NOMO-1 (cell line): ENCODE data around the gene FIGNL2.
A peak's percentile ranks its signal among the peaks of the same experiment; 100 is the strongest.
"Not testable (repeated sequence)": the region's sequence is repeated elsewhere in the genome, so short reads cannot be mapped to it uniquely, and the experiment has no call there.

Source experiments
- DNase-seq, 2 experiments: peaks; one replicate each; lab custom pipeline; 2025; ENCODE audit not compliant: unreplicated experiment in 2 of 2; lab: John Stamatoyannopoulos, UW

FIGNL2 gene

GRCh38 chr12:51819736-51820525 lies 28.6 kb downstream of the FIGNL2 start:
- DNase-seq, result no peak

DNA sequence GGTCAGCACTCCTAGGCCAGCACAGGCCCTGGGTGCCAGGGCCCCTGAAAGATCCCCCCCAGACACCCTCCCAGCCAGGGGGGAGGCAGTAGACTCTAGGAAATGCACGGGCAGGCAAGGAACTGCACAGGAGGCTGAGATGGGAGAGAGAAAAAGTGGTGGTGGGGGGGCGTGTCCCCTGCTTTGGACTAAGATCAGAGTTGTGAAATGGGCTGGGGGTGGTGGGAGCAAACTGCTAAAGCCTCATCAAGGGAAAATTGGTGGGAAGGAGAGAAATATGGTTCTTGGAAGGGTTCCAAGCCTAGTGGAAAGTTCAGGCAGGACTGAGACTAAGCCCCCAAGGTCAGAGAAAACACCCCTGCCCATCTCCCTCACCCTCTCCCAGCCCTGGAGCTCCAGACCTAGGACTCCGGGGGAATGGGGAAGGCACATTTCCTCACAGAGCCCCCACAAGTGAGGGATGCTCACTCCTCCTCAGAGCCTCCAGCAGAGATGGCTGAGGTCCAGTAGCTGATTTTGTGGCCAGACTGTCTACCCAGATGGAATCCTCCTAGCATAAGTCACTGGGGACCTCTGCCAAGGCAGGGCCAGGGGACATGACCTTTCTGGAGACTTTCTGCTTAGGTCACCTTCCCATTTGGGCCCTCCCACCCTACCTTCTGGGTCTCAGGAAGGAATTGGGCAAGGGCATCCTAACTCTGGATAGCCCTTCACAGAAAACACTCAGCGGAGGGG lies 29.8 kb downstream of the FIGNL2 start:
- DNase-seq, result no peak

DNA sequence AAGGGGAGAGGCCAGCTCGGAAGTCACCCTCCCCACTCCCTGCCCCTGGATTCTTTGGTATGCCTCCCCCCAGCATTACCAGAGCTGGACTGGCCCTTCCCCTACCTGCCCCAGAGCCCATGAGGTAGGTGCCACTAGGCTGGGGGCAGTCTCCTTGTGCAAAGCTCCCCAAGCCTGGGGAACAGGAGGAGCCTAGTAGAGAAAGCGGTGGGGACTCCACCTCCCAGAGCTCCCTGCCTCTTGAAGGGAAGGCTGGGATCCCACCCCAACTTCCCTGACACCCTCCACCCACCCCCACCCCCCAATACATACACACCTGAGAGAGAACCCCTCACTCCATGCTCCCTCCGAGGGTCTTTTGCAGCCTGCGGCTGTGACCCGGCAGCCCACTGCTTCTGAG lies 30.4 kb downstream of the FIGNL2 start:
- no peak for DNase-seq

- DNase-seq, result no peak
These were observed 31.2 kb downstream of the FIGNL2 start for GRCh38 chr12:51817027-51817953.

- no peak for DNase-seq
These were observed 32.9 kb downstream of the FIGNL2 start for GRCh38 chr12:51815571-51815970.

DNA sequence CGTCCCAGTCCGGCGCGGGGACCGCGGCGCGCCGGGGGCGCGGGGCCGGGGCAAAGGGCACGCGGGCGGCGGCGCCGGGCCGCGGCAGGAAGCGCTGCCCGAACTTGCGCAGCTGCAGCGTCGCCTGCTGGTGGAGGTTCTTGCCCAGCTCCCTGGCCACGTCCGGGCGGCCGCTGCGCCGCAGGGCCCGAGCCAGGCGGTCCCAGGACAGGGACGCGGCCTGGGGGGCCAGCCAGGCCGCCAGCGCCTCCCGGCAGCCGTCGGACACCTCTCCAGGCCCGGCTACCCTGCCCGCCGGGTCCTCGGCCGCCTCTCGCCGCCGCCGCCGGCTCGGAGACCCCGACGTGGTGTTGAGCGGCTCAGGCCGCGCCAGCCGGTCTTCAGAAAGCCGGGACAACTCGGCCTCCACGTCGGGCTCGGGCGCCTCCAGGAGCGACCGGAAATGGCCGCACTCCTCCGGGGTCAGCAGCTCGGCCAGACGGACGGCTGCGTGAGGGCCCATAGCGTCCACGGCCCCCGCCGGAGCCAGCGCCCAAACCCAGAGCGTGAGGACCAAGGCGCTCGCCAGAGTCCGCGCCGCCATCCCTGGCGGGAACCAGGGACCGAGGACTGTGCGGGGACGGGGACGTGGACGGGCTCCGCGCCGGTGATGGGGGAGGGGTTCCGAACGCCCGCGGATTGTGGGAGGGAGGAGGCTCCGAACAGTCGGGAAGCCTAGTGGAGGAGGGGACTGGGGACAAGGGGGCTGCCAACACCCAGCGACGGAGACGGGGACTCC lies 34.0 kb downstream of the FIGNL2 start:
- DNase-seq, result peak; percentile 66 to 94

DNA sequence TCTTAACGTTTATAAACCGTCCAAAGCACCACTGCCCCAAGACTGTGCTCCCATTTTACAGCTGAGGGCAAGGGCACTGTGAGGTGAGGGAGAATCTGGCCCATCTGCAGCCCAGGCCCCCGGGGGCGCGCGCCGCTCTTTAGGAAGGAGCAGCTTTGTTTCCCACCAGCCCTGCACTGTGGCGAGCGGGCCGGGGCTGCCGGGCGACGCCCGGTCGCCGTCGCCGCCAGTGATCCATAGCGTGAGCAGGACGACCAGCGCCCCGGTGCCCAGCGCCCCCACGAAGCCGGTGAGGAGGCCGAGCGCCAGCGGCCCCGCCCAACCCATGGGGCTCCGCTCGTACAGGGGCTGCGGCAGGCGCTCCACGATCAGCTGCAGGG lies 34.6 kb downstream of the FIGNL2 start:
- DNase-seq, result no peak

- no peak for DNase-seq
These were observed 35.6 kb downstream of the FIGNL2 start for GRCh38 chr12:51812871-51813270.

GRCh38 chr12:51811203-51812202 lies 37.0 kb downstream of the FIGNL2 start:
- no peak for DNase-seq

DNA sequence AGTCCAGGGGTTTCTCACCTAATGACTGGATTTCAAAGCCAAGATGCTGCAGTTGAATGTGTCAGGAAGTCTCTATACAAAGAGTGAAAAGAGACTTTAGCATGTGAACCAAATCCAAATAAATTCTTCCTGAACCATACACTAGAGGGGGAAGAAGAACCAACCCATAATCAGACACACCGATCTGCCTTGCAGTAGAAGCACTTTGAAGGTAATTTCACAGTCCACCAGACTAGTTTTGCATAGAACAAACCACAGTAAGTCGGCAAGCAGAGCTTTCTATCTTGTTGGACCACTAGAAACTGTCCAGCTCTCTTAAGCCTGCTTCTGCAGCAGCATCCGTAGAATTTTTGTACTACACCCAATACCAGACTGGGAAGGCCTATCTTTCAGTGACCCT lies 39.3 kb downstream of the FIGNL2 start:
- DNase-seq, result no peak

GRCh38 chr12:51806896-51807295 lies 41.6 kb downstream of the FIGNL2 start:
- DNase-seq, result no peak

- no peak for DNase-seq
These were observed 47.5 kb downstream of the FIGNL2 start for GRCh38 chr12:51801027-51801426.

DNA sequence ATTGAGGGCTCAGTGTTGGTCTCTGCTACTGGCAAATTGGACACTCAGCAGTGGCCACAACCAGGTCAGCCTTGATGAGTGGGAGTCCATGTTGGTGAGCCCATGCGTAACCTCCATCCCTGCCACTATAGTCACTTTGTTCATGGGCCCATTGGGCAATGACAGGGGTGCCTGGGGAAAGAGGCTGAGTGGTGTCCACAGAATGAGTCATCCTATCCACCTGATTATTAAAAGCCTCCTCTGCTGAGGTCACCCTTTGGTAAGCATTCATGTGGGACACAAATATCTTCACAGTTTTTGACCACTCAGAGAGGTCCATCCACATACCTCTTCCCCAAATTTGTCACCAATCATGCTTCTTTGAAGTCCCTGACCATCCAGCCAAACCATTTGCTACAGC lies 50.0 kb downstream of the FIGNL2 start:
- DNase-seq, result no peak

DNA sequence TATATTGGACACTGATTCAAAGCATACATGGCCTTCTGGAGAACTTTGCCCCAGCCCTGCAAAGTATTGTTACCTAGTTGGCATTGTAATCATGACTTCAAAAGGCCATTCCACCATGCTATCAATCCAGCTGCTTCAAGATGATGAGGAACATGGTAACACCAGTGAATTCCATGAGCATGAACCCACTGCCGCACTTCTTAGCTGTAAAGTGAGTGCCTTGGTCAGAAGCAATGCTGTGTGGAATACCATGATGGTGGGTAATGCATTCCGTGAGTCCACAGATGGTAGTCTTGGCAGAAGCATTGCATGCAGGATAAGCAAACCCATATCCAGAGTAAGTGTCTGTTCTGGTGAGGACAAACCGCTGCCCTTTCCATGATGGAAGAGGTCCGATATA lies 50.5 kb downstream of the FIGNL2 start:
- not testable (repeated sequence) for DNase-seq

- DNase-seq, result no peak
These were observed 51.2 kb downstream of the FIGNL2 start for GRCh38 chr12:51797301-51797700.

- DNase-seq, result no peak
These were observed 55.3 kb downstream of the FIGNL2 start for GRCh38 chr12:51793201-51793600.

GRCh38 chr12:51792417-51792816 lies 56.1 kb downstream of the FIGNL2 start:
- DNase-seq, result no peak

- no peak for DNase-seq
These were observed 59.6 kb downstream of the FIGNL2 start for GRCh38 chr12:51788876-51789275.

DNA sequence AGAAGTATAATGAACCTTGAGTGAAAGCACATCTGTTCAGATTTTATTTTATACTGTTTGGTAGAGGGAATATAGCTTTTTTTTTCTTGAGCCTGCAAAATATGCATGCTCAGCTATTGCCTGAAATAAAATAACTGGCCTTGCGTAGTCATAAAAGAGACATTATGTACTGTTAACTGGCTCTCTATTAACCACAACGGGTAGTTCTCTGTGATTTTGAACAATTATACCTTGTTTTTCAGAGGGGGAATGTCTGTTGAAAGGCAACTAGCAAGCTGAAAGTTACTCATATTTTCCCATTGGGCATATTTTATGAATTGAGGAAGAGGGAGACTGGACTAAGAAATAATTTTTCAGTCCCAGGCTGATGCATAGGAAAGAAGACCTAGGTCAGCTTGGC lies 62.6 kb downstream of the FIGNL2 start:
- DNase-seq, result no peak
